ENCODE measurements around the gene SYNDIG1.

DNA sequence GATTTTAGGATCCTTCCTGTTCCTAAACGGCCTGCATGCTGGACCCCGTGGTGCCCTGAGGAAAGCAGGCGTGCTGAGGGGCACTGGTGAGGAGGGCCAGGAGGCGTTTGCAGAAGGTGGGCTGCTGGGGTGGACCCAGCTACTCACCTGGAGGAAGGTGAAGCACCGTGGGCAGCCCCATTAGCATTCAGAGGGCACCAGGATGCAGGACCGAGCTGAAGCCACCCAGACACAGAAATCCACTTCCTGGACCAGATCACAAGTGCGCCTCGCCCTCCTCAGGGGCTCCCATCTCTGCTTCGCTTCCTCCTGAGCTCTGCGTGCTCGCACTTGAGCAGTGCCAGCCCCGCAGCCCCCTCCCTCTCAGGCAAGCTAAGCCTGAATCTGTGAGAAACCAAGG lies 187.0 kb downstream of the SYNDIG1 start:
- TF ChIP-seq, protein P1, sequence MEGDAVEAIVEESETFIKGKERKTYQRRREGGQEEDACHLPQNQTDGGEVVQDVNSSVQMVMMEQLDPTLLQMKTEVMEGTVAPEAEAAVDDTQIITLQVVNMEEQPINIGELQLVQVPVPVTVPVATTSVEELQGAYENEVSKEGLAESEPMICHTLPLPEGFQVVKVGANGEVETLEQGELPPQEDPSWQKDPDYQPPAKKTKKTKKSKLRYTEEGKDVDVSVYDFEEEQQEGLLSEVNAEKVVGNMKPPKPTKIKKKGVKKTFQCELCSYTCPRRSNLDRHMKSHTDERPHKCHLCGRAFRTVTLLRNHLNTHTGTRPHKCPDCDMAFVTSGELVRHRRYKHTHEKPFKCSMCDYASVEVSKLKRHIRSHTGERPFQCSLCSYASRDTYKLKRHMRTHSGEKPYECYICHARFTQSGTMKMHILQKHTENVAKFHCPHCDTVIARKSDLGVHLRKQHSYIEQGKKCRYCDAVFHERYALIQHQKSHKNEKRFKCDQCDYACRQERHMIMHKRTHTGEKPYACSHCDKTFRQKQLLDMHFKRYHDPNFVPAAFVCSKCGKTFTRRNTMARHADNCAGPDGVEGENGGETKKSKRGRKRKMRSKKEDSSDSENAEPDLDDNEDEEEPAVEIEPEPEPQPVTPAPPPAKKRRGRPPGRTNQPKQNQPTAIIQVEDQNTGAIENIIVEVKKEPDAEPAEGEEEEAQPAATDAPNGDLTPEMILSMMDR (conservative IDR thresholded peaks at IDR 0.05; ENCODE audit: low read depth, low read length), result no peak
- no peak for TF ChIP-seq EZH2 (IDR thresholded peaks at IDR 0.05; ENCODE audit: borderline replicate concordance, low read depth, low read length, poor library complexity, severe bottlenecking)

All from A673 (cell line).